SH-SY5Y (cell line): Measurements from ENCODE around the gene AIFM2.

Experiments
- GATA2 ChIP-seq: IDR thresholded peaks from 2 replicates; pipeline ENCODE4 v1.6.1; 2011; ENCODE audit warnings: mild to moderate bottlenecking, low read depth, low read length
- GATA3 ChIP-seq: IDR thresholded peaks from 2 replicates; pipeline ENCODE4 v1.6.1; 2011; ENCODE audit warnings: low read depth, mild to moderate bottlenecking, low read length, moderate library complexity

GRCh38 chr10:70096016-70096704, 36.5 kb downstream of the AIFM2 start:
- TF ChIP-seq GATA2: no peak
- TF ChIP-seq GATA3: no peak
